H1 (cell line): ENCODE results near the gene SLC2A4. TPM values are rescaled to one million over a fixed set of nuclear protein-coding genes. Genes with fewer than 3 reads are reported as not detected.

Experiments
- CTCF ChIA-PET: fragments of 300-600 bp; sonication (Branson Sonifier 250); formaldehyde crosslinking; loops from one replicate; lab custom pipeline; 2021; ENCODE audit not compliant: partially characterized antibody; lab: Charles Lee
- POLR2A ChIA-PET: fragments of 300-600 bp; sonication (Branson Sonifier 250); formaldehyde crosslinking; loops from one replicate; lab custom pipeline; 2021; ENCODE audit warnings: inconsistent platforms; ENCODE audit not compliant: partially characterized antibody; lab: Charles Lee
- DNase-seq, 2 experiments: peaks; one replicate each; pipeline versions ENCODE4 v3.0.0 to v3.0.0-alpha.2; 2010 to 2022; ENCODE audit warnings: low spot score in 2 of 2, low read depth in 1 of 2, mixed read lengths in 1 of 2
- FAIRE-seq: peaks from 2 replicates; lab custom pipeline; 2011; peaks lifted over from hg19 to GRCh38; lab: Jason Lieb, UNC
- H2AFZ ChIP-seq: 2 replicates; pipeline ENCODE4 v1.8.1; 2012; ENCODE audit warnings: low read length, inconsistent platforms
- H2AK5ac ChIP-seq: 2 replicates; pipeline ENCODE4 v1.6.1; 2013; ENCODE audit warnings: low read depth, low read length
- H2BK120ac ChIP-seq: replicated peaks from 2 replicates; pipeline ENCODE3; 2013; ENCODE audit warnings: low read depth, low read length, inconsistent platforms
- H2BK12ac ChIP-seq: 2 replicates; pipeline ENCODE4 v1.6.1; 2013; ENCODE audit warnings: low read depth, low read length
- H2BK15ac ChIP-seq: 2 replicates; pipeline ENCODE4 v1.6.1; 2013; ENCODE audit warnings: low read length
- H2BK20ac ChIP-seq: 2 replicates; pipeline ENCODE4 v1.6.1; 2013; ENCODE audit warnings: low read length
- H2BK5ac ChIP-seq: 2 replicates; pipeline ENCODE4 v1.6.1; 2013; ENCODE audit warnings: low read depth, low read length
- H3K14ac ChIP-seq: 2 replicates; pipeline ENCODE4 v1.6.1; 2013; ENCODE audit warnings: inconsistent platforms; ENCODE audit not compliant: insufficient read length
- H3K18ac ChIP-seq: 2 replicates; pipeline ENCODE4 v1.6.1; 2013; ENCODE audit warnings: low read length; ENCODE audit errors: extremely low read depth
- H3K23ac ChIP-seq: 2 replicates; pipeline ENCODE4 v1.6.1; 2013; ENCODE audit warnings: inconsistent platforms; ENCODE audit not compliant: insufficient read length
- H3K23me2 ChIP-seq: 2 replicates; pipeline ENCODE4 v1.6.1; 2013; ENCODE audit warnings: low read depth, low read length
- H3K27ac ChIP-seq: 2 replicates; pipeline ENCODE4 v1.6.1; 2011; ENCODE audit warnings: low read depth, low read length, inconsistent platforms
- H3K27me3 ChIP-seq, 4 experiments: replicated peaks in 1 of 4; 1 replicate in 1 of 4; 2 replicates in 3 of 4; pipeline versions ENCODE4 v1.6.1 to v1.8.1; 2011 to 2013; ENCODE audit warnings: low read length in 3 of 4, mild to moderate bottlenecking in 3 of 4, inconsistent platforms in 2 of 4, mixed read lengths in 2 of 4, moderate library complexity in 1 of 4; ENCODE audit not compliant: control insufficient read depth in 3 of 4, insufficient read depth in 3 of 4; ENCODE audit errors: extremely low read depth in 1 of 4
- H3K36me3 ChIP-seq, 4 experiments: 2 replicates each; pipeline versions ENCODE4 v1.6.1 to v1.8.1; 2011 to 2013; ENCODE audit warnings: mild to moderate bottlenecking in 4 of 4, low read length in 3 of 4, moderate library complexity in 2 of 4, control low read depth in 1 of 4, inconsistent platforms in 1 of 4; ENCODE audit not compliant: insufficient read depth in 4 of 4, control insufficient read depth in 2 of 4
- H3K4ac ChIP-seq: replicated peaks from 2 replicates; pipeline ENCODE3; 2013; ENCODE audit warnings: low read length, low read depth, mixed read lengths, inconsistent platforms; ENCODE audit not compliant: insufficient read length
- H3K4me1 ChIP-seq, 4 experiments: replicated peaks in 1 of 4; 1 replicate in 1 of 4; 2 replicates in 3 of 4; pipeline versions ENCODE4 v1.6.1 to v1.8.1; 2011 to 2013; ENCODE audit warnings: low read length in 3 of 4, inconsistent platforms in 2 of 4, mixed read lengths in 1 of 4; ENCODE audit not compliant: insufficient read depth in 4 of 4, control insufficient read depth in 3 of 4
- H3K4me2 ChIP-seq, 2 experiments: 2 replicates each; pipeline versions ENCODE4 v1.6.1 to v1.8.1; 2011 to 2013; ENCODE audit warnings: low read depth in 2 of 2, low read length in 2 of 2, control low read depth in 1 of 2, inconsistent platforms in 1 of 2, mild to moderate bottlenecking in 1 of 2; ENCODE audit not compliant: insufficient read depth in 1 of 2
- H3K4me3 ChIP-seq, 4 experiments: fragments of 200-600, 300-600 bp in 1 of 4; sonication (generic), shearing (Covaris generic), sonication (Bioruptor Twin) in 1 of 4; 2 replicates each; pipeline versions ENCODE4 v1.5.1 to v1.8.1; 2011 to 2016; ENCODE audit warnings: low read length in 4 of 4, low read depth in 3 of 4, control low read depth in 2 of 4, inconsistent platforms in 2 of 4, mild to moderate bottlenecking in 2 of 4, mixed read lengths in 1 of 4, moderate library complexity in 1 of 4; ENCODE audit not compliant: insufficient read depth in 2 of 4; ENCODE audit errors: extremely low read depth in 1 of 4
- H3K56ac ChIP-seq: replicated peaks from 2 replicates; pipeline ENCODE3; 2013; ENCODE audit warnings: low read depth, mild to moderate bottlenecking, mixed read lengths, low read length, inconsistent platforms; ENCODE audit not compliant: insufficient read length
- H3K79me1 ChIP-seq: 2 replicates; pipeline ENCODE4 v1.6.1; 2013; ENCODE audit warnings: low read depth, low read length, control low read depth
- H3K79me2 ChIP-seq, 2 experiments: 2 replicates each; pipeline versions ENCODE4 v1.6.1 to v1.8.1; 2012 to 2013; ENCODE audit warnings: low read length in 2 of 2, mild to moderate bottlenecking in 2 of 2, inconsistent platforms in 1 of 2; ENCODE audit not compliant: insufficient read depth in 2 of 2, control insufficient read depth in 1 of 2
- H3K9ac ChIP-seq, 4 experiments: replicated peaks in 1 of 4; 1 replicate in 1 of 4; 2 replicates in 3 of 4; pipeline versions ENCODE4 v1.6.1 to v1.8.1; 2011 to 2013; ENCODE audit warnings: low read depth in 3 of 4, low read length in 3 of 4, control low read depth in 2 of 4, mild to moderate bottlenecking in 2 of 4, moderate library complexity in 2 of 4, inconsistent platforms in 1 of 4; ENCODE audit errors: extremely low read depth in 1 of 4
- H3K9me3 ChIP-seq, 2 experiments: 2 replicates each; pipeline versions ENCODE4 v1.6.1 to v1.8.1; 2012 to 2013; ENCODE audit warnings: mild to moderate bottlenecking in 2 of 2, moderate library complexity in 2 of 2, control low read depth in 1 of 2, inconsistent platforms in 1 of 2, low read depth in 1 of 2, low read length in 1 of 2, mixed read lengths in 1 of 2; ENCODE audit not compliant: insufficient read depth in 2 of 2
- H4K20me1 ChIP-seq, 2 experiments: replicated peaks in 1 of 2; 2 replicates each; pipeline versions ENCODE3 to v1.8.1; 2011 to 2013; ENCODE audit warnings: inconsistent platforms in 2 of 2, low read length in 2 of 2, mild to moderate bottlenecking in 1 of 2; ENCODE audit not compliant: insufficient read depth in 2 of 2, control insufficient read depth in 1 of 2
- H4K5ac ChIP-seq: 2 replicates; pipeline ENCODE4 v1.6.1; 2013; ENCODE audit warnings: low read length, low read depth, mixed read lengths, inconsistent platforms; ENCODE audit not compliant: insufficient read length
- H4K8ac ChIP-seq: 2 replicates; pipeline ENCODE4 v1.8.0; 2013; ENCODE audit warnings: mild to moderate bottlenecking, moderate library complexity, low read length, inconsistent platforms; ENCODE audit not compliant: insufficient read depth; ENCODE audit errors: extremely low read depth
- H4K91ac ChIP-seq: replicated peaks from 2 replicates; pipeline ENCODE3; 2013; ENCODE audit warnings: low read length, mixed read lengths, inconsistent platforms; ENCODE audit not compliant: insufficient read length
- ASH2L ChIP-seq: fragments of 200-600, 300-600 bp; sonication (generic); IDR thresholded peaks from one replicate; pipeline ENCODE4 v1.7.1; 2017; ENCODE audit warnings: low read length
- ATF2 ChIP-seq: IDR thresholded peaks from 2 replicates; pipeline ENCODE4 v1.6.1; 2012; ENCODE audit warnings: low read length, inconsistent platforms
- JUND ChIP-seq: IDR thresholded peaks from 2 replicates; pipeline ENCODE4 v1.6.1; 2011; ENCODE audit warnings: mild to moderate bottlenecking, improper control_type of control experiment, low read length
- KDM1A ChIP-seq: fragments of 200-600, 300-600 bp; sonication (generic); IDR thresholded peaks from 2 replicates; pipeline ENCODE4 v1.7.1; 2016; ENCODE audit warnings: mild to moderate bottlenecking, low read length, borderline replicate concordance
- KDM5A ChIP-seq: fragments of 200-600 bp; IDR thresholded peaks from 2 replicates; pipeline ENCODE4 v1.7.1; 2012; ENCODE audit warnings: mild to moderate bottlenecking, low read length, inconsistent platforms, mixed read lengths
- POLR2AphosphoS5 ChIP-seq: IDR thresholded peaks from 2 replicates; pipeline ENCODE4 v1.6.1; 2011; ENCODE audit warnings: low read depth, low read length
- POU5F1 ChIP-seq: IDR thresholded peaks from 2 replicates; pipeline ENCODE4 v1.6.1; 2011; ENCODE audit warnings: low read depth, mild to moderate bottlenecking, low read length, moderate library complexity
- RFX5 ChIP-seq: IDR thresholded peaks from 2 replicates; pipeline ENCODE4 v1.6.1; 2011; ENCODE audit warnings: low read depth, low read length, improper control_type of control experiment, borderline replicate concordance
- SAP30 ChIP-seq: fragments of 300-600 bp; sonication (generic); IDR thresholded peaks from 2 replicates; pipeline ENCODE4 v1.7.1; 2012; ENCODE audit warnings: low read length, moderate library complexity, mild to moderate bottlenecking, inconsistent platforms; ENCODE audit not compliant: insufficient read depth, insufficient replicate concordance
- SP1 ChIP-seq: IDR thresholded peaks from 2 replicates; pipeline ENCODE4 v1.6.1; 2011; ENCODE audit warnings: low read depth, low read length
- TAF1 ChIP-seq: IDR thresholded peaks from 2 replicates; pipeline ENCODE4 v1.6.1; 2011; ENCODE audit warnings: mild to moderate bottlenecking, low read depth, low read length
- TAF7 ChIP-seq: optimal IDR thresholded peaks from 2 replicates; pipeline ENCODE3; 2011; ENCODE audit warnings: low read depth, mild to moderate bottlenecking, inconsistent platforms, low read length, moderate library complexity, borderline replicate concordance
- WGBS, 2 experiments: shearing (Covaris generic) in 1 of 2; methylation state at CpG; one replicate each; pipeline versions ENCODE4 v1.1.6 to v1.1.7; 2013 to 2015; ENCODE audit warnings: low lambda C conversion rate in 2 of 2, mixed read lengths in 2 of 2, inconsistent platforms in 1 of 2, low coverage in 1 of 2, missing lambda C conversion rate in 1 of 2; ENCODE audit not compliant: insufficient replicate concordance in 2 of 2, insufficient coverage in 1 of 2, insufficient read length in 1 of 2; ENCODE audit errors: extremely low coverage in 1 of 2, missing lambda C conversion rate in 1 of 2; 5-methylcytosine and 5-hydroxymethylcytosine counted together
- polyA plus RNA-seq, 7 experiments: library from polyadenylated mRNA; depleted of rRNA in 3 of 7; stranded (reverse) in 5 of 7; unstranded in 2 of 7; fragments of >200 nt in 5 of 7; fragments of 200-250 nt in 2 of 7; gene quantifications; 1 replicate in 5 of 7; 2 replicates in 1 of 7; 4 replicates in 1 of 7; pipeline versions ENCODE4 v1.2.1 to v1.2.3, GENCODE V29; 2011 to 2013; ENCODE audit warnings: missing spikeins in 2 of 7, mixed read lengths in 2 of 7
- total RNA-seq: library from RNA; stranded (reverse); fragmentation: NEBNext Ultra II Directional; extraction: Animal tissue kit (Norgen Biotek cat#: 25700); gene quantifications from 2 replicates; pipeline ENCODE4 v1.2.1, GENCODE V29; 2021

Gene SLC2A4
- total and polyA plus RNA-seq, 2 of the 8 experiments (the other 6 are each of a cell fraction or from before 2014, with no cell fraction given): 5.7 to 6.9 TPM

- H3K4me1 ChIP-seq: peaks cover 0 to 19% (median 8%) of the 10 kb centered on the region in 4 experiments; a peak in 6 of 7 replicates
- TF ChIP-seq TAF7 (no peak), ATF2 (no peak), KDM1A (no peak), ASH2L (no peak), POU5F1 (no peak), TAF1 (no peak), RFX5 (no peak), JUND (no peak), POLR2AphosphoS5 (no peak), KDM5A (no peak), SAP30 (no peak), SP1 (no peak)
- TF ChIP-seq, all 59 proteins: peak for 0
- H3K27ac ChIP-seq: no peak overlapping the region
- H3K4ac ChIP-seq: no peak overlapping the region
- H3K79me1 ChIP-seq: peaks cover 2% of the 10 kb centered on the region; the same call in 1 of the 2 replicates
- DNase-seq (no peak), FAIRE-seq (no peak)
- H2BK15ac ChIP-seq: no peak overlapping the region
- no peak overlapping the region for H3K9ac ChIP-seq
- H3K14ac ChIP-seq: no peak overlapping the region
- no peak overlapping the region for H4K91ac ChIP-seq
- peaks cover 0 to 14% of the 10 kb centered on the region in 2 experiments; a peak in 2 of 4 replicates for H3K79me2 ChIP-seq
- CTCF ChIA-PET: interaction anchor here (1.2 to 9.3 kb wide), 6 partner anchors 8 to 57 kb away, joined by 3 to 167 read pairs (median 6); partner anchors contain the start of gene TMEM95
- no peak overlapping the region; a peak in 1 of 4 replicates for H3K4me2 ChIP-seq
- no peak overlapping the region for H3K56ac ChIP-seq
- H3K9me3 ChIP-seq: no peaks in the 10 kb centered on the region
- WGBS, 2 experiments: 94% methylated on average over 16 of the region's 17 CpGs; no CpG with 5 or more reads in 1 of the 2 experiments
- no peak overlapping the region for H2AK5ac ChIP-seq
- H3K23me2 ChIP-seq: peaks cover 8% of the 10 kb centered on the region
- H4K20me1 ChIP-seq: peaks cover 2 to 11% of the 10 kb centered on the region in 2 experiments
- POLR2A ChIA-PET: interaction anchor here (1.2 to 13.4 kb wide), 3 partner anchors 11 to 20 kb away, joined by 3 to 223 read pairs (median 40); partner anchors contain the start of genes ACAP1 and GPS2
- H4K5ac ChIP-seq: no peak overlapping the region
- no peak overlapping the region for H3K23ac ChIP-seq
- peaks cover 13 to 22% (median 19%) of the 10 kb centered on the region in 4 experiments for H3K36me3 ChIP-seq
- H3K4me3 ChIP-seq: no peak overlapping the region; a peak in 1 of 8 replicates
- H2BK12ac ChIP-seq: no peak overlapping the region
- no peak overlapping the region for H3K18ac ChIP-seq
- H2BK20ac ChIP-seq: no peak overlapping the region
- H2BK5ac ChIP-seq: no peak overlapping the region
- H2AFZ ChIP-seq: no peak overlapping the region
- H4K8ac ChIP-seq: no peak overlapping the region
- H2BK120ac ChIP-seq: no peak overlapping the region
- H3K27me3 ChIP-seq: no peaks in the 10 kb centered on the region; a peak in 1 of 7 replicates
Observed at GRCh38 chr17:7327501-7327900, 46.0 kb downstream of the SLC2A4 start.
